ENCODE results near the gene PRSS2.

DNA sequence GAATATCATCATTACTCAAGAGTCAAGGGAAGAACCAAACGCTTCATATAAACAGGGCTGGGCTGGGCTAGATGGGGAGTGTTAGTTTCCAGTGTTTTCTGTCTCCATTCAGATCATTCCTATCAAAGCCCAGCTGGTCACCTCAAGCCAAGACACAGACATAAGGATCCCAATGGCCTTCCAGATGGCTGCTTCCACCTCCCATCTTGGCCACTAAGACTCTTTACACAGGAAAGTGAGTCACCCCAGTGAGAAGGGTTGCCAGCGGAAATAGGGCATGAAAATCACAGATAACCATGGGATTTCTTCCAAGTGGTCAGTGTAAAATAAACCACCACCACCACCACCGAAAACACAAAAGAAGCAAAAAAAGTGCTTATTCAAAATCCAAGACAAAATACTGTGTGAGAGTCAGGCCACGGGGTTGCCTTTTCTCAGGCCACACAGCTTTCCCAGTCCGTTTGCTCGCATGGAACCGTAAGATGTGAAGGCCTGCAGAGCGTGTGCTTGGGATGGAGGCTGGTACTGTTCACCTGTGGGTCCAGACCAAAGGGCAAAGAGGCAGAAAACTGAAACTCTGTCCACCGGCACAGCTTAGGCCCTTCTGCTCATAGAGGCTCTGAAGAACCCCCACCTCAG, 5.6 kb downstream of the PRSS2 start:
- TF ChIP-seq, protein P1, sequence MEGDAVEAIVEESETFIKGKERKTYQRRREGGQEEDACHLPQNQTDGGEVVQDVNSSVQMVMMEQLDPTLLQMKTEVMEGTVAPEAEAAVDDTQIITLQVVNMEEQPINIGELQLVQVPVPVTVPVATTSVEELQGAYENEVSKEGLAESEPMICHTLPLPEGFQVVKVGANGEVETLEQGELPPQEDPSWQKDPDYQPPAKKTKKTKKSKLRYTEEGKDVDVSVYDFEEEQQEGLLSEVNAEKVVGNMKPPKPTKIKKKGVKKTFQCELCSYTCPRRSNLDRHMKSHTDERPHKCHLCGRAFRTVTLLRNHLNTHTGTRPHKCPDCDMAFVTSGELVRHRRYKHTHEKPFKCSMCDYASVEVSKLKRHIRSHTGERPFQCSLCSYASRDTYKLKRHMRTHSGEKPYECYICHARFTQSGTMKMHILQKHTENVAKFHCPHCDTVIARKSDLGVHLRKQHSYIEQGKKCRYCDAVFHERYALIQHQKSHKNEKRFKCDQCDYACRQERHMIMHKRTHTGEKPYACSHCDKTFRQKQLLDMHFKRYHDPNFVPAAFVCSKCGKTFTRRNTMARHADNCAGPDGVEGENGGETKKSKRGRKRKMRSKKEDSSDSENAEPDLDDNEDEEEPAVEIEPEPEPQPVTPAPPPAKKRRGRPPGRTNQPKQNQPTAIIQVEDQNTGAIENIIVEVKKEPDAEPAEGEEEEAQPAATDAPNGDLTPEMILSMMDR (optimal IDR thresholded peaks at IDR 0.05 in 1 of 3, IDR thresholded peaks at IDR 0.05 in 1 of 3, conservative IDR thresholded peaks at IDR 0.05 in 1 of 3; ENCODE audit: extremely low read depth in 1 of 3, insufficient read depth in 2 of 3, low read length in 3 of 3) = no peak
- TF ChIP-seq EZH2 (IDR thresholded peaks at IDR 0.05; ENCODE audit: low read length) = no peak

Data from keratinocyte (primary cell).